Measurements from ENCODE around the gene GTF3C5. TPM values are rescaled to one million over a fixed set of nuclear protein-coding genes. Genes with fewer than 3 reads are reported as not detected.

The GTF3C5 gene
- 10 to 100 TPM; 66.6 to 67.5 TPM for total RNA-seq

DNA sequence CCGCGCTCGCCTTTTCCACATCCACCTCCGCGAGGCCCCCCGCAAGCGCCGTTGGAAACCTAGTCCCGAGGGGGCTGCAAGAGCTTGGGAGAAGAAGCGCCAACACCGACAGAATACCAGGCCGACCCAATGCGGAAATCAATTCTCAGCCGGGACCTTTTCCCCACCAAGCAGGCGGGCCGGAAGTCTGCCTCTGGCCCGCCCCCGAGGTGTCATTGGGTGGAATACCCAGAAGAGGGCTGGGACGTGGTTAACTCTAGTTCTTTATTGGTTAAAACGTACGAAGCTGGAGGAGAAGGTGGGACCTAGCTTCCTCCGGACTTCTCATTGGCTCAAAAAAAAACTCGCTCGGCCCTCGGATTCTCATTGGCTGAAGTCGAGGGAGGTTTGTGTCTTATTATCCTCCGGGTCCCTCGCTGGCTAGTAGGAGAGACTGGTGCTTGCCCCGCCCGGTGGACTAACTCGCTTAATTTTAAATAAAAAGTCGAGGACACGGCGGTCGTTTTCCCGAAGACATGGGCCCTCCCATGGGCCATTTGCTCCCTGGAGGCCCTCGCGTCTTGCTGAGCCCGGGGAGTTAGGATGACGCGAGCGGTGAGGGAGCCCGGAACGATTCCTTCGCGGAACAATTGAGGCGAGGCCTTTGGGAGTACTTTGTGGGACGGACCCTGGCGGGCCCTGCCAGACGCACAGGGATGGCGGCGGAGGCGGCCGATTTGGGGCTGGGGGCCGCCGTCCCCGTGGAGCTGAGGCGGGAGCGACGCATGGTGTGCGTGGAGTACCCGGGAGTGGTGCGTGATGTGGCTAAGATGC, at the start of gene GTF3C5:
Gene GTF3C5, plus strand, starts transcription at position 681 of the 813 bp plus-strand sequence. Its CDS starts 15 bp downstream, at position 696.

GRCh38 chr9:133061764-133062145, 31.0 kb downstream of the GTF3C5 start, which contains the start of gene CEL:
Gene CEL, plus strand, starts transcription at chr9:133061981. Its CDS starts 22 bp downstream, at chr9:133062003.

Small RNA genes within 50 kb of the gene (microRNA-seq; reads per million reads assigned to microRNA genes)
- 1.5 reads per million for gene MIR6877 (ENCODE audit: borderline microRNAs expressed, borderline replicate concordance)

Other genes starting within 250 kb of the GTF3C5 start
- gene AK8, start 152.7 kb upstream of the GTF3C5 start, total RNA-seq, result not detected
- 1 to 10 TPM; 1.3 to 2.7 TPM for gene SPACA9, start 152.1 kb upstream of the GTF3C5 start, total RNA-seq
- 10 to 100 TPM; 37.4 to 39.1 TPM for gene TSC1, start 86.4 kb upstream of the GTF3C5 start, total RNA-seq
- not detected for gene GFI1B, start 52.3 kb upstream of the GTF3C5 start, total RNA-seq
- 1 to 10 TPM; 2.2 to 2.6 TPM for gene CEL, start 31.0 kb downstream of the GTF3C5 start, total RNA-seq
- gene RALGDS, start 90.2 kb downstream of the GTF3C5 start, total RNA-seq, result 10 to 100 TPM; 82.4 to 83.8 TPM
- 1 to 10 TPM; 4.7 to 5.1 TPM for gene GBGT1, start 132.9 kb downstream of the GTF3C5 start, total RNA-seq
- not detected for gene OBP2B, start 178.3 kb downstream of the GTF3C5 start, total RNA-seq
- gene ABO, start 244.2 kb downstream of the GTF3C5 start, total RNA-seq, result under 1 TPM; 0.22 to 0.50 TPM